IMR-90 (cell line): ENCODE results near the gene CAVIN2.

Source experiments
- CEBPB ChIP-seq: IDR thresholded peaks from 2 replicates; pipeline ENCODE4 v1.6.1; 2012; ENCODE audit warnings: low read depth, low read length, improper control_type of control experiment
- CHD1 ChIP-seq: IDR thresholded peaks from 2 replicates; pipeline ENCODE4 v1.6.1; 2012; ENCODE audit warnings: low read depth, low read length, improper control_type of control experiment
- CTCF ChIP-seq: conservative IDR thresholded peaks from 2 replicates; pipeline ENCODE4 v1.5.1; 2012; ENCODE audit warnings: mild to moderate bottlenecking, low read depth, low read length, improper control_type of control experiment
- ELK1 ChIP-seq: fragments of 150-350 bp; IDR thresholded peaks from 2 replicates; pipeline ENCODE4 v1.6.1; 2016; ENCODE audit warnings: low read depth, mild to moderate bottlenecking, low read length, moderate library complexity, borderline replicate concordance
- FOS ChIP-seq: fragments of 150-350 bp; IDR thresholded peaks from 2 replicates; pipeline ENCODE4 v1.6.1; 2016; ENCODE audit warnings: low read depth, low read length
- MAFK ChIP-seq: IDR thresholded peaks from 2 replicates; pipeline ENCODE4 v1.6.1; 2012; ENCODE audit warnings: low read depth, low read length, improper control_type of control experiment
- MAZ ChIP-seq: IDR thresholded peaks from 2 replicates; pipeline ENCODE4 v1.6.1; 2012; ENCODE audit warnings: low read depth, mild to moderate bottlenecking, low read length, improper control_type of control experiment, moderate library complexity, borderline replicate concordance
- NFE2L2 ChIP-seq: fragments of 150-350 bp; IDR thresholded peaks from 2 replicates; pipeline ENCODE4 v1.6.1; 2016; ENCODE audit warnings: low read depth, mild to moderate bottlenecking, low read length
- POLR2A ChIP-seq: IDR thresholded peaks from 2 replicates; pipeline ENCODE4 v1.6.1; 2012; ENCODE audit warnings: mild to moderate bottlenecking, low read depth, low read length
- RAD21 ChIP-seq: IDR thresholded peaks from 2 replicates; pipeline ENCODE4 v1.6.1; 2012; ENCODE audit warnings: low read length, improper control_type of control experiment
- RFX5 ChIP-seq: IDR thresholded peaks from 2 replicates; pipeline ENCODE4 v1.8.0; 2012; ENCODE audit warnings: low read depth, mild to moderate bottlenecking, low read length, moderate library complexity
- SMC3 ChIP-seq: fragments of 150-350 bp; IDR thresholded peaks from 2 replicates; pipeline ENCODE4 v1.6.1; 2016; ENCODE audit warnings: low read depth, mild to moderate bottlenecking, antibody characterized with exemption, low read length, moderate library complexity
- USF2 ChIP-seq: fragments of 150-350 bp; IDR thresholded peaks from 2 replicates; pipeline ENCODE4 v1.6.1; 2017; ENCODE audit warnings: mild to moderate bottlenecking, antibody characterized with exemption, low read length, low read depth

GRCh38 chr2:191866195-191866594, 19.3 kb upstream of the CAVIN2 start:
- no peak for TF ChIP-seq MAFK
- TF ChIP-seq CTCF: no peak
- TF ChIP-seq MAZ: no peak
- TF ChIP-seq SMC3: no peak
- TF ChIP-seq POLR2A: no peak
- TF ChIP-seq RAD21: no peak
- TF ChIP-seq ELK1: no peak
- TF ChIP-seq RFX5: no peak
- no peak for TF ChIP-seq USF2
- no peak for TF ChIP-seq CEBPB
- TF ChIP-seq FOS: no peak
- no peak for TF ChIP-seq CHD1
- TF ChIP-seq NFE2L2: no peak
